Kidney (tissue), 14 donors: ENCODE measurements around the gene ARID3A. TPM values are rescaled to one million over a fixed set of nuclear protein-coding genes. Genes with fewer than 3 reads are reported as not detected.

Experiments
- DNase-seq, 5 donors: peaks; one replicate each; pipeline ENCODE4 v3.0.0-alpha.2; 2013 to 2020
- FAIRE-seq: peaks from 2 replicates; lab custom pipeline; 2012; peaks lifted over from hg19 to GRCh38; lab: Jason Lieb, UNC
- H3K27ac ChIP-seq, 2 donors: one replicate each; pipeline ENCODE4 v1.7.0; 2013; ENCODE audit warnings: low read depth in 2 of 2, low read length in 2 of 2, inconsistent platforms in 1 of 2
- H3K27me3 ChIP-seq: one replicate; pipeline ENCODE4 v1.7.1; 2013; ENCODE audit warnings: low read length, inconsistent platforms; ENCODE audit not compliant: control insufficient read depth, insufficient read depth
- H3K36me3 ChIP-seq, 3 donors: one replicate each; pipeline versions ENCODE4 v1.7.0 to v1.7.1; 2013; ENCODE audit warnings: low read length in 3 of 3, control low read depth in 1 of 3, inconsistent platforms in 1 of 3; ENCODE audit not compliant: insufficient read depth in 3 of 3, control insufficient read depth in 2 of 3
- H3K4me1 ChIP-seq, 3 donors: one replicate each; pipeline versions ENCODE4 v1.7.0 to v1.7.1; 2013; ENCODE audit warnings: low read length in 3 of 3, inconsistent platforms in 1 of 3, low read depth in 1 of 3; ENCODE audit not compliant: control insufficient read depth in 2 of 3, insufficient read depth in 2 of 3
- H3K4me3 ChIP-seq, 3 donors: one replicate each; pipeline versions ENCODE4 v1.7.0 to v1.8.1; 2013; ENCODE audit warnings: low read length in 3 of 3, control low read depth in 1 of 3, inconsistent platforms in 1 of 3
- H3K9ac ChIP-seq, 3 donors: one replicate each; pipeline versions ENCODE4 v1.7.0 to v1.7.1; 2013; ENCODE audit warnings: low read length in 3 of 3, control low read depth in 1 of 3, inconsistent platforms in 1 of 3
- H3K9me3 ChIP-seq, 3 donors: one replicate each; pipeline versions ENCODE4 v1.7.0 to v1.7.1; 2013; ENCODE audit warnings: low read length in 3 of 3, control low read depth in 1 of 3, inconsistent platforms in 1 of 3; ENCODE audit not compliant: control insufficient read depth in 2 of 3, insufficient read depth in 1 of 3
- CTCF ChIP-seq: IDR thresholded peaks from 3 replicates; pipeline ENCODE4 v1.5.1; 2012; ENCODE audit warnings: mild to moderate bottlenecking, moderate library complexity, borderline replicate concordance; ENCODE audit not compliant: insufficient read depth; ENCODE audit errors: extremely low read depth
- intact Hi-C: fragments of 100-400 bp; cut with DNase I; formaldehyde crosslinking; loops from one replicate; pipeline ENCODE4 v1.11.1; 2022
- polyA plus RNA-seq: library from polyadenylated mRNA; stranded (reverse); fragments of 350-450 nt; fragmentation: Illumina TruSeq; extraction: RNeasy Lipid Tissue Mini Kit (QIAGEN cat#74804); gene quantifications from one replicate; pipeline ENCODE4 v1.2.3, GENCODE V29; 2014; ENCODE audit warnings: low read depth, low replicate concordance; ENCODE audit not compliant: insufficient read depth
- total RNA-seq: library from RNA; stranded (reverse); fragmentation: NEBNext Ultra II Directional; extraction: Animal tissue kit (Norgen Biotek cat#: 25700); gene quantifications from one replicate; pipeline ENCODE4 v1.2.1, GENCODE V29; 2021
- donor health status: control.
- donor health status: control.
- donor health status: control.
- donor health status: control.
- donor health status: control.
- donor health status: DM: yes; HTN: yes; CAD: no.
- donor health status: Normal renal cell carcinoma (clear cell type).

Gene ARID3A
- total and polyA plus RNA-seq, 2 donors from 2014 or later = 5.6 to 16.9 TPM

DNA sequence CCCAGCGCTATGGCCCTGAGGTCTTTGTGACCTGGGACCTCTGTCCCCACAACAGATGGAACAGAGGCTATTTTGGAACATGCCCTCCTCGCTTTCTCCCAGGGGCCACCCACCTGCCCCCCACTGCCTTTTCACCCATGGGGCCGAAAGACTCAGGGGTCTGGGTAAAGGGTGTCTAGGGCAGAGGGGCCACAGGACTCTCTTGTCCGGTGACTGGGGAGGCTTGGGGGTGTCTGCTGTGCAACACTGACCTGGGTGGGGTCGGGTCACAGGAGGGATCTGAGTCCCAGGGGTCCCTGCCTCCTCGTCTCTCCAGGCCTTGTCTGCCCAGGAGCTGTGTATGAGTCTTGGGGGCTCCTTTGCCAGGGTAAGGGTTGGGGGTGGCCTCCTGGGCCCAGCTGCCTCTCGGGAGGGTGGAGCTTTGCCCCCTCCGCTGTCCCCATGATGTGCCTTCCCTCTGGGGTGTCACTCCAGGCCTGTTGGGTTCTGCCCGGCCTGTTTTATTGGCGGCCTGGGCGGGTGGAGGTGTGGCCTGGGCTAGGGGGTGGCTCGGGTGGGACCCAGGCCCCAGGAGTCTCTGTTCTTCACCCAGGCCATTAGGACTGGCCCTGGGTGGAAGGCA lies 2.1 kb downstream of the ARID3A start:
- Histone ChIP-seq H3K9ac (peak overlapping the region in 1 of 3 donors; percentile 26), H3K4me1 (peaks cover 0 to 10% (median 0%) of the 10 kb centered on the region in 3 donors), H3K27me3 (no peaks in the 10 kb centered on the region), H3K36me3 (no peaks in the 10 kb centered on the region), H3K27ac (peak overlapping the region; percentile 32 to 60), H3K4me3 (no peak overlapping the region), H3K9me3 (no peaks in the 10 kb centered on the region)
- intact Hi-C loops = loop anchor here (5.0 kb wide), 1 partner anchor 54 kb away; the partner anchor contains the start of gene WDR18
- DNase-seq (peak in 2 of 5 donors; percentile 73 to 75), FAIRE-seq (no peak)
- no peak for TF ChIP-seq CTCF

DNA sequence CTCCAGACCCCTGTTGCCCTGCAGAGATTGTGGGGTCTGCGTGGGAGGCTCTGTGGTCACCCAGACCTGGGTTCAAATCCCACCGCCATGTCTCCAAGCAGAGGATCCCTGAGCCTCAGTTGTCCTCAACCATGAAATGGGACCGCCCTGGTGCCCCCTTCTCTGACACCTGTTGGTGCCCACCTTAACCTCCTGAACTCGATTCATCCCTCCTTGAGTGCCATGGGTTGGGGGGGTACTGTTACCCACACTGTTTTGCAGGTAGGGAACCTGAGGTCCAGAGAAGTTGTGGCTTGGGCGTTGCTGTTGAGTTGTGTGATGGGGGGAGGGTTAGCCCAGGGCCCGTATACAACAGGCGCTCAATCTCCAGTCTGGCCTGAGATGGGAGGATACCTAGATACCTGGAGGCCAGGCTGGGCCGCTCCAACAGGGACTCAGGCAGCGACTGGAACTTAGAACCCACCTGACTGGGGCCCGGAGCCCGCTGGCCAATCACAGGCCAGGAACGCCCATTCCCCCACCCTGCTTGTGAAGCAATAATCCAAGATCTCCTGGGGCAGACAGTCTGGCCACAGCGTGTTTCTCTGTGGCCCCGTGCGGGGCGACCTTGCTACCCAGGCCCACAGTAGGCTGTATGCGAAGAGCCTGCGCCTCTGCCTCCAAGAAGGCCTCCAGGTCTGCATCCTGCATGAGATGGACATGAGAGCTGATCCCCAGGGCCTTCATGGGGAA lies 2.8 kb downstream of the ARID3A start:
- Histone ChIP-seq H3K9ac (no peak overlapping the region), H3K27ac (no peak overlapping the region), H3K27me3 (no peaks in the 10 kb centered on the region), H3K9me3 (no peaks in the 10 kb centered on the region), H3K36me3 (no peaks in the 10 kb centered on the region), H3K4me3 (no peak overlapping the region), H3K4me1 (peaks cover 0 to 10% (median 0%) of the 10 kb centered on the region in 3 donors)
- FAIRE-seq (no peak), DNase-seq (peak in 2 of 5 donors; percentile 60 to 78)
- no peak for TF ChIP-seq CTCF
- intact Hi-C loops = loop anchor here (5.0 kb wide), 1 partner anchor 54 kb away; the partner anchor contains the start of gene WDR18

GRCh38 chr19:929203-929890 lies 3.5 kb downstream of the ARID3A start:
- no peak for TF ChIP-seq CTCF
- Histone ChIP-seq H3K27ac (no peak overlapping the region), H3K4me3 (no peak overlapping the region), H3K36me3 (no peaks in the 10 kb centered on the region), H3K27me3 (no peaks in the 10 kb centered on the region), H3K9me3 (no peaks in the 10 kb centered on the region), H3K4me1 (peaks cover 0 to 12% (median 0%) of the 10 kb centered on the region in 3 donors), H3K9ac (no peak overlapping the region)
- no peak for FAIRE-seq
- DNase-seq = peak in 1 of 5 donors; percentile 71
- intact Hi-C loops = loop anchor here (5.0 kb wide), 1 partner anchor 53 kb away; the partner anchor contains the start of gene WDR18
